HepG2 (cell line): ENCODE results near the gene ATRN. TPM values are rescaled to one million over a fixed set of nuclear protein-coding genes. Genes with fewer than 3 reads are reported as not detected.
"Not testable (repeated sequence)": the region's sequence is repeated elsewhere in the genome, so short reads cannot be mapped to it uniquely, and the experiment has no call there.

Source experiments
- ATAC-seq: fragments of 200-7000 bp; cut with Tn5 transposase; 3 replicates; pipeline ENCODE4 v1.9.1; 2020; ENCODE audit warnings: mild to moderate bottlenecking, moderate library complexity
- BruUV-seq: library from RNA; stranded (reverse); fragments of 400-500 nt; replicated peaks from 2 replicates; lab custom pipeline; 2021; lab: Mats Ljungman, UMichigan
- CTCF ChIA-PET: fragments of 300-600 bp; formaldehyde crosslinking; extraction: SDS; loops from one replicate; lab custom pipeline; 2021; ENCODE audit warnings: low total read pairs, inconsistent platforms, low intra/inter-chr PET ratio; lab: Yijun Ruan, JAX
- POLR2A ChIA-PET: fragments of 350-600 bp; sonication (Branson Sonifier 250); formaldehyde crosslinking; loops from one replicate; lab custom pipeline; 2020; ENCODE audit warnings: antibody characterized with exemption, inconsistent platforms; lab: Yijun Ruan, JAX
- DNase-seq: peaks from one replicate; pipeline ENCODE4 v3.0.0-alpha.2; 2015; ENCODE audit warnings: low spot score
- FAIRE-seq: peaks from 3 replicates; lab custom pipeline; 2011; peaks lifted over from hg19 to GRCh38; lab: Jason Lieb, UNC
- H2AFZ ChIP-seq: one replicate; pipeline ENCODE4 v1.6.1; 2011; ENCODE audit warnings: low read length, inconsistent platforms
- H3K27ac ChIP-seq: fragments of 300-600 bp; 3 replicates; pipeline ENCODE4 v1.8.0; 2011; ENCODE audit warnings: mixed run types, mild to moderate bottlenecking, mixed read lengths, low read length, inconsistent platforms; ENCODE audit not compliant: insufficient read depth; ENCODE audit errors: extremely low read length
- H3K27me3 ChIP-seq, 2 experiments: fragments of 200-600 bp in 1 of 2; 2 replicates in 1 of 2; 3 replicates in 1 of 2; pipeline versions ENCODE4 v1.6.0 to v1.8.0; 2011; ENCODE audit warnings: low read length in 2 of 2, mild to moderate bottlenecking in 2 of 2, moderate library complexity in 2 of 2, inconsistent platforms in 1 of 2; ENCODE audit not compliant: insufficient read depth in 2 of 2, control insufficient read depth in 1 of 2
- H3K36me3 ChIP-seq, 2 experiments: fragments of 200-600 bp in 1 of 2; replicated peaks in 1 of 2; 2 replicates in 1 of 2; 3 replicates in 1 of 2; pipeline versions ENCODE4 v1.5.1 to v1.8.0; 2011; ENCODE audit warnings: low read length in 2 of 2, inconsistent platforms in 1 of 2; ENCODE audit not compliant: insufficient read depth in 2 of 2, control insufficient read depth in 1 of 2
- H3K4me1 ChIP-seq: 2 replicates; pipeline ENCODE4 v1.5.1; 2012; ENCODE audit warnings: low read length, inconsistent platforms; ENCODE audit not compliant: insufficient read depth
- H3K4me2 ChIP-seq: 2 replicates; pipeline ENCODE4 v1.6.0; 2011; ENCODE audit warnings: low read depth, low read length, inconsistent platforms
- H3K4me3 ChIP-seq, 3 experiments: fragments of 200-600 bp in 1 of 3; sonication (generic), shearing (Covaris generic) in 1 of 3; replicated peaks in 1 of 3; 2 replicates each; pipeline ENCODE4 v1.5.1; 2011 to 2016; ENCODE audit warnings: low read length in 3 of 3, inconsistent platforms in 2 of 3, low read depth in 2 of 3, mild to moderate bottlenecking in 2 of 3, control low read depth in 1 of 3, mixed read lengths in 1 of 3; ENCODE audit not compliant: insufficient read depth in 1 of 3
- H3K79me2 ChIP-seq: one replicate; pipeline ENCODE4 v1.6.1; 2011; ENCODE audit warnings: low read length, inconsistent platforms; ENCODE audit not compliant: insufficient read depth
- H3K9ac ChIP-seq: 2 replicates; pipeline ENCODE4 v1.6.0; 2011; ENCODE audit warnings: mild to moderate bottlenecking, low read depth, low read length, inconsistent platforms; ENCODE audit not compliant: insufficient read depth
- H3K9me3 ChIP-seq: 2 replicates; pipeline ENCODE4 v1.5.1; 2012; ENCODE audit warnings: mild to moderate bottlenecking, low read length
- H4K20me1 ChIP-seq: 2 replicates; pipeline ENCODE4 v1.6.0; 2011; ENCODE audit warnings: inconsistent platforms, mild to moderate bottlenecking, low read length, moderate library complexity; ENCODE audit not compliant: insufficient read depth
- CHD4 ChIP-seq: fragments of 200-600 bp; sonication (generic); IDR thresholded peaks from 2 replicates; pipeline ENCODE4 v1.7.0; 2017; ENCODE audit warnings: mild to moderate bottlenecking, low read length, borderline replicate concordance
- CREM ChIP-seq, 2 experiments: sonication (generic) in 1 of 2; formaldehyde crosslinking in 1 of 2; IDR thresholded peaks; 2 replicates each; pipeline versions ENCODE4 v1.4.0 to v1.6.1; 2016 to 2020; ENCODE audit warnings: antibody characterized with exemption in 1 of 2, mild to moderate bottlenecking in 1 of 2, missing genetic modification reagents in 1 of 2
- HNF4A ChIP-seq: sonication (generic); formaldehyde crosslinking; IDR thresholded peaks from 2 replicates; pipeline ENCODE4 v1.4.0; 2020; ENCODE audit warnings: missing genetic modification reagents
- HNF4G ChIP-seq, 2 experiments: sonication (generic) in 1 of 2; formaldehyde crosslinking in 1 of 2; IDR thresholded peaks; 2 replicates each; pipeline versions ENCODE4 v1.4.0 to v1.6.1; 2011 to 2020; ENCODE audit warnings: borderline replicate concordance in 2 of 2, low read depth in 2 of 2, mild to moderate bottlenecking in 2 of 2, low read length in 1 of 2, missing genetic modification reagents in 1 of 2, moderate library complexity in 1 of 2
- NCOR1 ChIP-seq: fragments of 200-600 bp; sonication (generic); IDR thresholded peaks from 2 replicates; pipeline ENCODE4 v1.7.0; 2017; ENCODE audit warnings: antibody characterized with exemption, low read length, borderline replicate concordance
- POGZ ChIP-seq: sonication (generic); formaldehyde crosslinking; IDR thresholded peaks from 2 replicates; pipeline ENCODE4 v1.4.0; 2020; ENCODE audit warnings: mild to moderate bottlenecking, missing genetic modification reagents
- SETDB1 ChIP-seq: sonication (generic); formaldehyde crosslinking; IDR thresholded peaks from 2 replicates; pipeline ENCODE4 v1.5.1; 2020; ENCODE audit warnings: missing genetic modification reagents, mild to moderate bottlenecking, borderline replicate concordance
- TRIM24 ChIP-seq: sonication (generic); formaldehyde crosslinking; IDR thresholded peaks from 2 replicates; pipeline ENCODE4 v1.8.0; 2022; ENCODE audit warnings: mild to moderate bottlenecking, missing genetic modification reagents
- ZMYM2 ChIP-seq: sonication (generic); formaldehyde crosslinking; IDR thresholded peaks from 2 replicates; pipeline ENCODE4 v1.8.0; 2022; ENCODE audit warnings: mild to moderate bottlenecking, missing genetic modification reagents
- ZNF501 ChIP-seq: sonication (generic); formaldehyde crosslinking; IDR thresholded peaks from 2 replicates; pipeline ENCODE4 v1.5.1; 2020; ENCODE audit warnings: mild to moderate bottlenecking, moderate library complexity, missing genetic modification reagents
- WGBS: methylation state at CpG from one replicate; pipeline ENCODE4 v1.1.6; 2017; ENCODE audit warnings: low lambda C conversion rate; 5-methylcytosine and 5-hydroxymethylcytosine counted together
- in situ Hi-C: cut with HindIII; loops from 2 replicates; pipeline ENCODE4 v1.10.0; 2017; ENCODE audit warnings: low pct_unique_long_range_greater_than_20kb; ENCODE audit not compliant: extremely low pct_ligation_motif_present
- intact Hi-C: fragments of 100-400 bp; cut with micrococcal nuclease; formaldehyde crosslinking; loops from one replicate; pipeline ENCODE4 v1.10.0; 2022; ENCODE audit not compliant: unreplicated experiment
- polyA plus RNA-seq, 8 experiments: library from polyadenylated mRNA; depleted of rRNA in 3 of 8; stranded (reverse) in 7 of 8; unstranded in 1 of 8; fragments of >200 nt; fragmentation: Illumina TruSeq in 4 of 8; extraction: Trizol in 4 of 8; gene quantifications; 2 replicates each; pipeline versions ENCODE4 v1.2.1 to v1.2.3, GENCODE V29; 2011 to 2016; ENCODE audit warnings: low read depth in 4 of 8, missing spikeins in 1 of 8, mixed read lengths in 1 of 8; ENCODE audit not compliant: insufficient read depth in 1 of 8
- total RNA-seq, 5 experiments: library from RNA; depleted of rRNA; stranded (reverse); fragments of >200 nt; fragmentation: Illumina TruSeq; extraction: Trizol; gene quantifications; 2 replicates each; pipeline ENCODE4 v1.2.3, GENCODE V29; 2016; ENCODE audit warnings: low read depth in 1 of 5
- TF ChIP-seq, protein P1 (sequence below): sonication (generic); formaldehyde crosslinking; IDR thresholded peaks from 2 replicates; pipeline ENCODE4 v1.5.1; 2020; ENCODE audit warnings: mild to moderate bottlenecking, missing genetic modification reagents
- TF ChIP-seq, protein P2 (sequence below): sonication (generic); formaldehyde crosslinking; conservative IDR thresholded peaks from 2 replicates; pipeline ENCODE4 v1.8.0; 2022; ENCODE audit warnings: mild to moderate bottlenecking, moderate library complexity, missing genetic modification reagents

The ATRN gene
- total and polyA plus RNA-seq, 2 of the 13 experiments (the other 11 are each of a cell fraction or from before 2014, with no cell fraction given): 44.2 to 81.1 TPM

DNA sequence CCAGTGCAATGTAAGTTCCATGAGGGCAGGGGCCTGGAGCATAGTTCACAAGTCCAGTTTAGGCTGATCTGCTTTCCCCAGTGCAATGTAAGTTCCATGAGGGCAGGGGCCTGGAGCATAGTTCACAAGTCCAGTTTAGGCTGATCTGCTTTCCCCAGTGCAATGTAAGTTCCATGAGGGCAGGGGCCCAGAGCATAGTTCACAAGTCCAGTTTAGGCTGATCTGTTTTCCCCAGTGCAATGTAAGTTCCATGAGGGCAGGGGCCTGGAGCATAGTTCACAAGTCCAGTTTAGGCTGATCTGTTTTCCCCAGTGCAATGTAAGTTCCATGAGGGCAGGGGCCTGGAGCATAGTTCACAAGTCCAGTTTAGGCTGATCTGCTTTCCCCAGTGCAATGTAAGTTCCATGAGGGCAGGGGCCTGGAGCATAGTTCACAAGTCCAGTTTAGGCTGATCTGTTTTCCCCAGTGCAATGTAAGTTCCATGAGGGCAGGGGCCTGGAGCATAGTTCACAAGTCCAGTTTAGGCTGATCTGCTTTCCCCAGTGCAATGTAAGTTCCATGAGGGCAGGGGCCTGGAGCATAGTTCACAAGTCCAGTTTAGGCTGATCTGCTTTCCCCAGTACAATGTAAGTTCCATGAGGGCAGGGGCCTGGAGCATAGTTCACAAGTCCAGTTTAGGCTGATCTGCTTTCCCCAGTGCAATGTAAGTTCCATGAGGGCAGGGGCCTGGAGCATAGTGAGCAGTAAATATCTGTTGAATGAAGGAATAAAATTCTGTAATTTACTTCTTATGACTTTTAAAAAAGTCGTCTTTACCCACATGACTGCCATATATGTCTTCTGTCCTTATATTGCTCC is 6.4 kb downstream of the ATRN start:
- H3K4me1 ChIP-seq: peaks cover 48% of the 10 kb centered on the region
- not testable (repeated sequence) for ATAC-seq

More for the DNA sequence above, 6.4 kb downstream of the ATRN start:
- POLR2A ChIA-PET; FAIRE-seq; H3K27me3 ChIP-seq; H2AFZ ChIP-seq; in situ Hi-C loops; intact Hi-C loops; CTCF ChIA-PET; DNase-seq; H3K36me3 ChIP-seq; H3K4me3 ChIP-seq; H3K9me3 ChIP-seq; H4K20me1 ChIP-seq; BruUV-seq; H3K9ac ChIP-seq; TF ChIP-seq HNF4G (CRISPR knock-in tag; IDR thresholded peaks at IDR 0.05; ENCODE audit: borderline replicate concordance, low read depth); CREM (CRISPR knock-in tag; IDR thresholded peaks at IDR 0.05): not testable (repeated sequence)
- H3K79me2 ChIP-seq: peaks cover 60% of the 10 kb centered on the region
- H3K4me2 ChIP-seq: peak overlapping the region; percentile 1; the same call in 1 of the 2 replicates
- H3K27ac ChIP-seq: peak overlapping the region; percentile 57
- WGBS: 89% methylated on average over 1 of the region's 1 CpG
- TF ChIP-seq ZMYM2 (peak; percentile 92), TRIM24 (CRISPR knock-in tag) (peak; percentile 77), NCOR1 (peak; percentile 66; the same call in 1 of the 2 replicates), HNF4G (IDR thresholded peaks at IDR 0.05; ENCODE audit: borderline replicate concordance, low read depth, low read length) (peak; percentile 32; the same call in 1 of the 2 replicates), CREM (IDR thresholded peaks at IDR 0.05) (0 out of 2 replicates have a peak, but pooled peaks have one; percentile 1), POGZ (CRISPR knock-in tag) (0 out of 2 replicates have a peak, but pooled peaks have one; percentile 23), HNF4A (CRISPR knock-in tag) (peak; percentile 50), ZNF501 (CRISPR knock-in tag) (peak; percentile 30; the same call in 1 of the 2 replicates), SETDB1 (CRISPR knock-in tag) (peak; percentile 74; the same call in 1 of the 2 replicates), CHD4 (0 out of 2 replicates have a peak, but pooled peaks have one; percentile 15)
- TF ChIP-seq, protein P1, sequence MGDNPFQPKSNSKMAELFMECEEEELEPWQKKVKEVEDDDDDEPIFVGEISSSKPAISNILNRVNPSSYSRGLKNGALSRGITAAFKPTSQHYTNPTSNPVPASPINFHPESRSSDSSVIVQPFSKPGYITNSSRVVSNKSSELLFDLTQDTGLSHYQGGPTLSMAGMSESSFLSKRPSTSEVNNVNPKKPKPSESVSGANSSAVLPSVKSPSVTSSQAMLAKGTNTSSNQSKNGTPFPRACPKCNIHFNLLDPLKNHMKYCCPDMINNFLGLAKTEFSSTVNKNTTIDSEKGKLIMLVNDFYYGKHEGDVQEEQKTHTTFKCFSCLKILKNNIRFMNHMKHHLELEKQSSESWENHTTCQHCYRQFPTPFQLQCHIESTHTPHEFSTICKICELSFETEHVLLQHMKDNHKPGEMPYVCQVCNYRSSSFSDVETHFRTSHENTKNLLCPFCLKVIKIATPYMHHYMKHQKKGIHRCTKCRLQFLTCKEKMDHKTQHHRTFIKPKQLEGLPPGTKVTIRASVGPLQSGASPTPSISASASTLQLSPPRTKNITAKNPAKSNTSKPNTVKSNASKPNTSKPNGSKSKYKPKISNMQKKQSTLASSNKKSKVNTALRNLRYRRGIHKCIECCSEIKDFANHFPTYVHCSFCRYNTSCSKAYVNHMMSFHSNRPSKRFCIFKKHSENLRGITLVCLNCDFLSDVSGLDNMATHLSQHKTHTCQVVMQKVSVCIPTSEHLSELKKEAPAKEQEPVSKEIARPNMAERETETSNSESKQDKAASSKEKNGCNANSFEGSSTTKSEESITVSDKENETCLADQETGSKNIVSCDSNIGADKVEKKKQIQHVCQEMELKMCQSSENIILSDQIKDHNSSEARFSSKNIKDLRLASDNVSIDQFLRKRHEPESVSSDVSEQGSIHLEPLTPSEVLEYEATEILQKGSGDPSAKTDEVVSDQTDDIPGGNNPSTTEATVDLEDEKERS (CRISPR knock-in tag): 0 out of 2 replicates have a peak, but pooled peaks have one; percentile 73
- TF ChIP-seq, protein P2, sequence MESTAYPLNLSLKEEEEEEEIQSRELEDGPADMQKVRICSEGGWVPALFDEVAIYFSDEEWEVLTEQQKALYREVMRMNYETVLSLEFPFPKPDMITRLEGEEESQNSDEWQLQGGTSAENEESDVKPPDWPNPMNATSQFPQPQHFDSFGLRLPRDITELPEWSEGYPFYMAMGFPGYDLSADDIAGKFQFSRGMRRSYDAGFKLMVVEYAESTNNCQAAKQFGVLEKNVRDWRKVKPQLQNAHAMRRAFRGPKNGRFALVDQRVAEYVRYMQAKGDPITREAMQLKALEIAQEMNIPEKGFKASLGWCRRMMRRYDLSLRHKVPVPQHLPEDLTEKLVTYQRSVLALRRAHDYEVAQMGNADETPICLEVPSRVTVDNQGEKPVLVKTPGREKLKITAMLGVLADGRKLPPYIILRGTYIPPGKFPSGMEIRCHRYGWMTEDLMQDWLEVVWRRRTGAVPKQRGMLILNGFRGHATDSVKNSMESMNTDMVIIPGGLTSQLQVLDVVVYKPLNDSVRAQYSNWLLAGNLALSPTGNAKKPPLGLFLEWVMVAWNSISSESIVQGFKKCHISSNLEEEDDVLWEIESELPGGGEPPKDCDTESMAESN: peak; percentile 97
